Measurements from ENCODE around the gene GLT8D1.
A peak's percentile ranks its signal among the peaks of the same experiment; 100 is the strongest.

The GLT8D1 gene

DNA sequence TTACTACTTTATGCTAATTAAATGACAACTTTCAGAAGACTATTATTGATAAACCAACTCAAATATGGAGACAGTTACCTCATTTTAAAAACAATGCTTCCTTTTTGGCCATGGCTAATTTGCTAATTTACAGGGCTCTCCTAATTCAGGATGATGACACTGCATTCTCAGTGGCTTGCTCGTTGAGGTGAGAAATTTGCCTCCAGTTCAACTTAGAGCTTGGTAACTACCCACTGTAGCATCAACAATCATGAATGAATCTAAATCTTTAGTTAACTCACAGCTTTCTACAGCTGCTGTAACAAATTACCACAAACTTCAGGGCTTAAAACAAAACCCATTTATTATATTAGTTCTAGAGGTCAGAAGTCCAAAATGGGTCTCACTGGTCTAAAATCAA lies 33.9 kb downstream of the GLT8D1 start:
- in situ Hi-C loops (cut with MboI; ENCODE audit: low sequenced_read_pairs, unreplicated experiment), result no loop called here
- TF ChIP-seq, protein P1, sequence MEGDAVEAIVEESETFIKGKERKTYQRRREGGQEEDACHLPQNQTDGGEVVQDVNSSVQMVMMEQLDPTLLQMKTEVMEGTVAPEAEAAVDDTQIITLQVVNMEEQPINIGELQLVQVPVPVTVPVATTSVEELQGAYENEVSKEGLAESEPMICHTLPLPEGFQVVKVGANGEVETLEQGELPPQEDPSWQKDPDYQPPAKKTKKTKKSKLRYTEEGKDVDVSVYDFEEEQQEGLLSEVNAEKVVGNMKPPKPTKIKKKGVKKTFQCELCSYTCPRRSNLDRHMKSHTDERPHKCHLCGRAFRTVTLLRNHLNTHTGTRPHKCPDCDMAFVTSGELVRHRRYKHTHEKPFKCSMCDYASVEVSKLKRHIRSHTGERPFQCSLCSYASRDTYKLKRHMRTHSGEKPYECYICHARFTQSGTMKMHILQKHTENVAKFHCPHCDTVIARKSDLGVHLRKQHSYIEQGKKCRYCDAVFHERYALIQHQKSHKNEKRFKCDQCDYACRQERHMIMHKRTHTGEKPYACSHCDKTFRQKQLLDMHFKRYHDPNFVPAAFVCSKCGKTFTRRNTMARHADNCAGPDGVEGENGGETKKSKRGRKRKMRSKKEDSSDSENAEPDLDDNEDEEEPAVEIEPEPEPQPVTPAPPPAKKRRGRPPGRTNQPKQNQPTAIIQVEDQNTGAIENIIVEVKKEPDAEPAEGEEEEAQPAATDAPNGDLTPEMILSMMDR (IDR thresholded peaks at IDR 0.05; ENCODE audit: borderline replicate concordance, control extremely low read depth, extremely low read depth, insufficient read depth, missing control alignments), result no peak
- no peak for DNase-seq (ENCODE audit: low spot score)

DNA sequence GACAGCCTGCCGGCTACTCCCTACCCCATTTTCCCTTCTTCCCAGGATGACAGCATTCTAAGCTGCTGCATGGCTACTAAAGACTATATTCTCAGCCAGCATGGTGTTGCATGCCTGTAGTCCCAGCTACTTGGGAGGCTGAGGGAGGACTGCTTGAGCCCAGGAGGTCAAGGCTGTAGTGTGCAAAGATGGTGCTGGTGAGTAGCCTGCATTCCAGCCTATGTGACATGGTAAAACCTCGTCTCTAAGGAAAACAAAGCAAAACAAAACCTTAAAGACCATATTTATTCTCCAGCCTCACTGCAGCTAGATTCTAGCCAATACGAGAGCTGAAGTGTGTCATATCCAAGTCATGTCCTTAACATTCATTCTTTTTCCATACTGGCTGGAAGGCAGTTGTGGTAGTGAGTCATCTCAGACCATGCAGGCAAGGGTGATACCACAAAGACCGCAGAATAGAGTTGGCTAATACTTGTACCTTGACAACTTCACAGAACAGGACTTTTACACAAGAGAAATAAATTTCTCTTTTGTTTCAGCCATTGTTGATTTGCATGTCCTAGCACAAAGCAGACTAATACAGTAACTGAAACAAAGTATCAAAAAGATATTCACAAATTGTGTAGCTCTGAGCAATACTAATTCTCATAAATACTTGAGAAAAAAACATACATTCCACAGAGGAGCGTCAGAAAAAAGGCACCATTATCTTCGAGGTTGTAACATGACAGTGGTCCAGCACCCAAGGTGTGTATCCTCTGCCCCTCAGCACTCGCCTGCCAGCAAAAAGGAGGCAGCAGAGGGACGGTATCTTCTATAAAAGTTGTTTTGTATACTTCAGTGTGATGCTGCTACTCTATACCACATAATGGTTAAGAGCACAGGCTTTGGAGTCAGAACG lies 34.7 kb downstream of the GLT8D1 start:
- DNase-seq (ENCODE audit: low spot score), result peak; percentile 30
- TF ChIP-seq, protein P1 (IDR thresholded peaks at IDR 0.05; ENCODE audit: borderline replicate concordance, control extremely low read depth, extremely low read depth, insufficient read depth, missing control alignments), result no peak
- in situ Hi-C loops (cut with MboI; ENCODE audit: low sequenced_read_pairs, unreplicated experiment), result no loop called here

DNA sequence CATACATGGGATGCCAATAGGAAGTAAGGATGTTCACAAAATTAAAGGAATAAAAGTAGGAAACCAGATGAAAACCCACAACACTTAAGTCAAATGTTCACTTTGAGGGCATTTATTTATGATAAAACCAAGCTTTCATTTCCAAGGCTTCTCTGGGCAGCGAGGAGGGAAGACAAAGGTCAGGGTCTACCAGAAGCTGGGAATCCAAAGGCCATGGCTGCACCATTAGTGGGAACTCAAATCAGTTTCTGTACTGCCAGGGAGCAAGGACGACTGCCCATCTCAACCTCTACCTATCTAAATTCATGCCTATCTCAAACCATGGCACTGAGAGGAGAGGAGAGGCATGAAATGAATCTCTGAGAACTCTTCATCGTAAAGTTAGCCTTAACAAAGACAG lies 42.5 kb downstream of the GLT8D1 start:
- no peak for DNase-seq (ENCODE audit: low spot score)
- TF ChIP-seq, protein P1 (IDR thresholded peaks at IDR 0.05; ENCODE audit: borderline replicate concordance, control extremely low read depth, extremely low read depth, insufficient read depth, missing control alignments), result no peak
- in situ Hi-C loops (cut with MboI; ENCODE audit: low sequenced_read_pairs, unreplicated experiment), result no loop called here

DNA sequence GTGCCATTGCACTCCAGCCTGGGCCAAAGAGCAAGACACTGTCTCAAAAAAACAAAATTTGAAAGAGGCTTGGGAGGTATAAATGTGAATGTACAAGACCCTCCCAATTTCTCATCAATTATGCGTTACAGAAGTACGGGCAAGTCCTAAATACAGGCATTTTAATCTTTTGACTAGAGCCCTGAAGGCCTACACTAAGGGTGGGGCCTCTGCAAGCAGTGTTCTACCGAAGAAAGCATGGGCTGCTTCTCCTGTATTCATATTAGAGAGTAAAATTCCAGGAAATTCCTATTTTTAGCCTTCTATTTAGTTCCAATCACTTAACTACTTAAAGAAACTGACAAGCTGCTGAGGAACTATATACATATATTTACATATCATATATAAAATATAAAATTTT lies 45.5 kb downstream of the GLT8D1 start:
- in situ Hi-C loops (cut with MboI; ENCODE audit: low sequenced_read_pairs, unreplicated experiment), result no loop called here
- no peak for DNase-seq (ENCODE audit: low spot score)
- TF ChIP-seq, protein P1 (IDR thresholded peaks at IDR 0.05; ENCODE audit: borderline replicate concordance, control extremely low read depth, extremely low read depth, insufficient read depth, missing control alignments), result no peak

DNA sequence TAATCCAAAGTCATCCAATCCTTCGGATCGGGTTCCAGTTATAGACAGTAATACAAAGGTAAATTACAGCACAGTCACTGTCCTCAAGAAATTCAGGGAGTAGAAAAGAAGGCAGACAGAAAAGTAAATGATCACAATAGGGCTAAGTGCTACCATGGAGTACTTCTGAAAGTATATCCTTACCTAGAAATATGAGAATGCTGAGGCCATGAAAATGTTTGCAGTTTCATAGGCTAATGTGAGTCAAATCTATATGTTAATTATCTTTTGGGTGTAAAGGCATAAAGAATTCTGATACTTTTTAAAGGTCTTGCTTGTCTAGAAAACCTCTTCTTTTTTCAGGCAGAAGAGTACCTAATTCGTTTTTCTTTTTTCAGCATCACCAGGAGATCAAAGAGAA lies 49.7 kb downstream of the GLT8D1 start:
- in situ Hi-C loops (cut with MboI; ENCODE audit: low sequenced_read_pairs, unreplicated experiment), result no loop called here
- no peak for DNase-seq (ENCODE audit: low spot score)
- TF ChIP-seq, protein P1 (IDR thresholded peaks at IDR 0.05; ENCODE audit: borderline replicate concordance, control extremely low read depth, extremely low read depth, insufficient read depth, missing control alignments), result no peak

DNA sequence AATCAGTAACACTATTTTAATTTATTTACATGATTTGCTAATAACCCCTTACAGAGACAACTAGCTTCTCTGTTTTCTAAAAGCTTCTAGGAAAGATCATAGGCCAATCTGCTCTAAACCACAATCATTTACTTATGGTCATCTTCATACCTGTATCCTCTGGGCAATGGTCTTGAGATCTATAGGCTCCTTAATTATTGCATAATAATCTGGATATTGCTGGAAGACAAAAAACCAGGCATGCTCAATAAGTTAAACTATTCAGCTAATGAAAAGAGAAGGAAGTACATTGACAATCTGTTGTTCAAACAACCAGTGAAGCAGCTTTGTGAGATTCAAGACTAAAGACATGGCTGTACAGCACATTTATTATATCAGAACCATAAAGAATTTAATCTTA lies 54.0 kb downstream of the GLT8D1 start:
- no peak for DNase-seq (ENCODE audit: low spot score)
- TF ChIP-seq, protein P1 (IDR thresholded peaks at IDR 0.05; ENCODE audit: borderline replicate concordance, control extremely low read depth, extremely low read depth, insufficient read depth, missing control alignments), result no peak
- in situ Hi-C loops (cut with MboI; ENCODE audit: low sequenced_read_pairs, unreplicated experiment), result no loop called here

All from GM13976 (cell line).